AG04449 (cell line): ENCODE data around the gene DCAF4.

ENCODE experiments used
- CTCF ChIA-PET: fragments of 350-600 bp; formaldehyde crosslinking; extraction: SDS; loops from one replicate; lab custom pipeline; 2021; ENCODE audit warnings: antibody characterized with exemption; lab: Yijun Ruan, JAX
- POLR2A ChIA-PET: fragments of 400-600, 350-600 bp; formaldehyde crosslinking; extraction: SDS; loops from one replicate; lab custom pipeline; 2020; ENCODE audit warnings: antibody characterized with exemption, inconsistent platforms; lab: Yijun Ruan, JAX
- DNase-seq: peaks from one replicate; pipeline ENCODE4 v3.0.0-alpha.2; 2010; ENCODE audit warnings: low read depth, low spot score
- H3K4me3 ChIP-seq: 2 replicates; pipeline ENCODE4 v1.5.1; 2011; ENCODE audit warnings: low read depth, mild to moderate bottlenecking, control low read depth, low read length
- CTCF ChIP-seq: IDR thresholded peaks from one replicate; pipeline ENCODE4 v1.5.1; 2011; ENCODE audit warnings: mild to moderate bottlenecking, moderate library complexity, low read length, control low read depth, inconsistent platforms; ENCODE audit not compliant: insufficient read depth; ENCODE audit errors: missing control alignments

DCAF4 gene

GRCh38 chr14:72880820-72881219 is 45.4 kb upstream of the DCAF4 start:
- no peak for TF ChIP-seq CTCF
- CTCF ChIA-PET = no interaction called here
- H3K4me3 ChIP-seq = no peak overlapping the region
- POLR2A ChIA-PET = no interaction called here
- DNase-seq = no peak

GRCh38 chr14:72881543-72881942 is 44.7 kb upstream of the DCAF4 start:
- H3K4me3 ChIP-seq = no peak overlapping the region
- DNase-seq = no peak
- TF ChIP-seq CTCF = no peak
- ChIA-PET POLR2A (no interaction called here), CTCF (no interaction called here)

- H3K4me3 ChIP-seq = no peak overlapping the region
- POLR2A ChIA-PET = no interaction called here
- DNase-seq = no peak
- CTCF ChIA-PET = no interaction called here
- TF ChIP-seq CTCF = no peak
Measured at GRCh38 chr14:72882047-72882446, 44.2 kb upstream of the DCAF4 start.

GRCh38 chr14:72882463-72882862 is 43.8 kb upstream of the DCAF4 start:
- no peak for TF ChIP-seq CTCF
- H3K4me3 ChIP-seq = no peak overlapping the region
- no peak for DNase-seq
- ChIA-PET POLR2A (no interaction called here), CTCF (interaction anchor here (0.6 kb wide), 1 partner anchor 64 kb away, joined by 3 read pairs; no protein-coding TSS in a partner anchor)

- no peak overlapping the region for H3K4me3 ChIP-seq
- ChIA-PET CTCF (no interaction called here), POLR2A (interaction anchor here (0.6 kb wide), 2 partner anchors 184 to 893 kb away, joined by 3 read pairs; no protein-coding TSS in a partner anchor)
- no peak for TF ChIP-seq CTCF
- no peak for DNase-seq
Measured at GRCh38 chr14:72883109-72883508, 43.2 kb upstream of the DCAF4 start.

GRCh38 chr14:72883961-72884360 is 42.3 kb upstream of the DCAF4 start:
- ChIA-PET CTCF (interaction anchor here (1.3 kb wide), 1 partner anchor 368 kb away, joined by 3 read pairs; no protein-coding TSS in a partner anchor), POLR2A (interaction anchor here (0.5 to 0.6 kb wide), 2 partner anchors 36 to 892 kb away, joined by 3 read pairs; no protein-coding TSS in a partner anchor)
- DNase-seq = no peak
- no peak overlapping the region for H3K4me3 ChIP-seq
- no peak for TF ChIP-seq CTCF
